ENCODE measurements around the gene ACTN4. TPM values are rescaled to one million over a fixed set of nuclear protein-coding genes. Genes with fewer than 3 reads are reported as not detected.

ACTN4 gene
- total and polyA plus RNA-seq, 2 donors (not counting 1 experiment from before 2014, with no cell fraction given): 108 to 164 TPM

- Mint-ChIP-seq H3K9me3 (ENCODE audit: insufficient read depth) (no peaks in the 10 kb centered on the region), H3K27ac (peak overlapping the region; percentile 39), H3K27me3 (no peaks in the 10 kb centered on the region), H3K4me1 (peaks cover 23% of the 10 kb centered on the region), H3K4me3 (no peak overlapping the region)
- DNase-seq (peak; percentile 84), ATAC-seq (ENCODE audit: low read depth) (peak; percentile 68)
- H3K79me2 ChIP-seq (ENCODE audit: control insufficient read depth, insufficient read depth, low read length): peaks cover 6% of the 10 kb centered on the region
- peak; percentile 85 for TF ChIP-seq CTCF (IDR thresholded peaks at IDR 0.05)
- no peak for TF ChIP-seq EZH2 (IDR thresholded peaks at IDR 0.05; ENCODE audit: borderline replicate concordance, insufficient read depth, low read depth, low read length, poor library complexity, severe bottlenecking)
- intact Hi-C loops (cut with micrococcal nuclease): loop anchor here (1.0 to 10.0 kb wide), 7 partner anchors 37 to 328 kb away; partner anchors contain the start of genes ACTN4, ECH1, FAM98C and MRPS12
- peaks cover 16 to 23% of the 10 kb centered on the region in 2 donors for H3K4me1 ChIP-seq (ENCODE audit: control insufficient read depth in 2 of 2, insufficient read depth in 2 of 2, low read length in 2 of 2)
- H3K9ac ChIP-seq (ENCODE audit: low read length): no peak overlapping the region
- H3K9me3 ChIP-seq (ENCODE audit: control extremely low read depth in 1 of 3, control insufficient read depth in 2 of 3, insufficient read depth in 1 of 3, low read length in 2 of 3): no peaks in the 10 kb centered on the region
- 63% methylated on average over 7 of the region's 17 CpGs for whole genome bisulfite sequencing (ENCODE audit: insufficient coverage)
- no peak overlapping the region for H2AFZ ChIP-seq (ENCODE audit: insufficient read depth, low read depth, low read length, poor library complexity, severe bottlenecking)
- H4K20me1 ChIP-seq (ENCODE audit: control insufficient read depth, insufficient read depth, low read length, poor library complexity, severe bottlenecking): no peaks in the 10 kb centered on the region
- no peak overlapping the region for H3K4me3 ChIP-seq (ENCODE audit: control extremely low read depth in 1 of 5, extremely low read depth in 1 of 5, insufficient read depth in 1 of 5, low read depth in 2 of 5, low read length in 4 of 5)
- no peak overlapping the region for H3K4me2 ChIP-seq (replicated peaks; ENCODE audit: low read depth, low read length, poor library complexity, severe bottlenecking)
- ChIA-PET POLR2A (no interaction called here), CTCF (interaction anchor here (0.6 to 7.3 kb wide), 7 partner anchors 10 to 203 kb away, joined by 3 to 36 read pairs (median 4); partner anchors contain the start of genes ECH1, MRPS12 and SARS2)
- H3K27ac ChIP-seq (ENCODE audit: low read length in 2 of 2): no peak overlapping the region
- peaks cover 0 to 39% of the 10 kb centered on the region in 2 experiments for H3K36me3 ChIP-seq (replicated peaks in 1 of 2; ENCODE audit: control extremely low read depth in 1 of 2, control insufficient read depth in 1 of 2, extremely low read depth in 1 of 2, insufficient read depth in 2 of 2, low read length in 1 of 2)
- H3K27me3 ChIP-seq (replicated peaks in 1 of 4; ENCODE audit: control extremely low read depth in 1 of 4, control insufficient read depth in 3 of 4, insufficient read depth in 4 of 4, low read length in 3 of 4): no peaks in the 10 kb centered on the region
These were observed 82.4 kb downstream of the ACTN4 start for GRCh38 chr19:38729653-38730469.

GRCh38 chr19:38730470-38730730 is 83.0 kb downstream of the ACTN4 start:
- H3K4me2 ChIP-seq (replicated peaks; ENCODE audit: low read depth, low read length, poor library complexity, severe bottlenecking): no peak overlapping the region
- Mint-ChIP-seq H3K9me3 (ENCODE audit: insufficient read depth) (no peaks in the 10 kb centered on the region), H3K4me1 (peaks cover 28% of the 10 kb centered on the region), H3K27me3 (no peaks in the 10 kb centered on the region), H3K4me3 (no peak overlapping the region), H3K27ac (no peak overlapping the region)
- peaks cover 19 to 29% of the 10 kb centered on the region in 2 donors for H3K4me1 ChIP-seq (ENCODE audit: control insufficient read depth in 2 of 2, insufficient read depth in 2 of 2, low read length in 2 of 2)
- peaks cover 11% of the 10 kb centered on the region for H3K79me2 ChIP-seq (ENCODE audit: control insufficient read depth, insufficient read depth, low read length)
- WGBS (ENCODE audit: insufficient coverage): 98% methylated on average over 7 of the region's 7 CpGs
- POLR2A ChIA-PET: no interaction called here
- CTCF ChIA-PET: interaction anchor here (0.6 to 5.2 kb wide), 7 partner anchors 9 to 203 kb away, joined by 3 to 51 read pairs (median 4); partner anchors contain the start of genes ECH1, MRPS12 and SARS2
- no peak overlapping the region for H2AFZ ChIP-seq (ENCODE audit: insufficient read depth, low read depth, low read length, poor library complexity, severe bottlenecking)
- intact Hi-C loops (cut with micrococcal nuclease): loop anchor here (5.0 to 10.0 kb wide), 5 partner anchors 37 to 328 kb away; partner anchors contain the start of genes ACTN4, ECH1 and FAM98C
- H3K9ac ChIP-seq (ENCODE audit: low read length): no peak overlapping the region
- no peak overlapping the region for H3K4me3 ChIP-seq (ENCODE audit: control extremely low read depth in 1 of 5, extremely low read depth in 1 of 5, insufficient read depth in 1 of 5, low read depth in 2 of 5, low read length in 4 of 5)
- H3K9me3 ChIP-seq (ENCODE audit: control extremely low read depth in 1 of 3, control insufficient read depth in 2 of 3, insufficient read depth in 1 of 3, low read length in 2 of 3): no peaks in the 10 kb centered on the region
- H4K20me1 ChIP-seq (ENCODE audit: control insufficient read depth, insufficient read depth, low read length, poor library complexity, severe bottlenecking): no peaks in the 10 kb centered on the region
- no peak for DNase-seq
- no peak for TF ChIP-seq EZH2 (IDR thresholded peaks at IDR 0.05; ENCODE audit: borderline replicate concordance, insufficient read depth, low read depth, low read length, poor library complexity, severe bottlenecking)
- peaks cover 0 to 33% of the 10 kb centered on the region in 2 experiments for H3K36me3 ChIP-seq (replicated peaks in 1 of 2; ENCODE audit: control extremely low read depth in 1 of 2, control insufficient read depth in 1 of 2, extremely low read depth in 1 of 2, insufficient read depth in 2 of 2, low read length in 1 of 2)
- no peaks in the 10 kb centered on the region for H3K27me3 ChIP-seq (replicated peaks in 1 of 4; ENCODE audit: control extremely low read depth in 1 of 4, control insufficient read depth in 3 of 4, insufficient read depth in 4 of 4, low read length in 3 of 4)
- H3K27ac ChIP-seq (ENCODE audit: low read length in 2 of 2): peak overlapping the region in 1 of 2 donors; percentile 7
- ATAC-seq (ENCODE audit: low read depth): no peak

Measured in B cell (primary cell).